HepG2 (cell line): ENCODE measurements around the gene PLCG1. TPM values are rescaled to one million over a fixed set of nuclear protein-coding genes. Genes with fewer than 3 reads are reported as not detected.
A peak's percentile ranks its signal among the peaks of the same experiment; 100 is the strongest.

Experiments
- ATAC-seq: fragments of 200-7000 bp; cut with Tn5 transposase; 3 replicates; pipeline ENCODE4 v1.9.1; 2020; ENCODE audit warnings: mild to moderate bottlenecking, moderate library complexity
- BruUV-seq: library from RNA; stranded (reverse); fragments of 400-500 nt; replicated peaks from 2 replicates; lab custom pipeline; 2021; lab: Mats Ljungman, UMichigan
- CTCF ChIA-PET: fragments of 300-600 bp; formaldehyde crosslinking; extraction: SDS; loops from one replicate; lab custom pipeline; 2021; ENCODE audit warnings: low total read pairs, inconsistent platforms, low intra/inter-chr PET ratio; lab: Yijun Ruan, JAX
- POLR2A ChIA-PET: fragments of 350-600 bp; sonication (Branson Sonifier 250); formaldehyde crosslinking; loops from one replicate; lab custom pipeline; 2020; ENCODE audit warnings: antibody characterized with exemption, inconsistent platforms; lab: Yijun Ruan, JAX
- DNase-seq: peaks from one replicate; pipeline ENCODE4 v3.0.0-alpha.2; 2015; ENCODE audit warnings: low spot score
- FAIRE-seq: peaks from 3 replicates; lab custom pipeline; 2011; peaks lifted over from hg19 to GRCh38; lab: Jason Lieb, UNC
- H2AFZ ChIP-seq: one replicate; pipeline ENCODE4 v1.6.1; 2011; ENCODE audit warnings: low read length, inconsistent platforms
- H3K27ac ChIP-seq: fragments of 300-600 bp; 3 replicates; pipeline ENCODE4 v1.8.0; 2011; ENCODE audit warnings: mixed run types, mild to moderate bottlenecking, mixed read lengths, low read length, inconsistent platforms; ENCODE audit not compliant: insufficient read depth; ENCODE audit errors: extremely low read length
- H3K27me3 ChIP-seq, 2 experiments: fragments of 200-600 bp in 1 of 2; 2 replicates in 1 of 2; 3 replicates in 1 of 2; pipeline versions ENCODE4 v1.6.0 to v1.8.0; 2011; ENCODE audit warnings: low read length in 2 of 2, mild to moderate bottlenecking in 2 of 2, moderate library complexity in 2 of 2, inconsistent platforms in 1 of 2; ENCODE audit not compliant: insufficient read depth in 2 of 2, control insufficient read depth in 1 of 2
- H3K36me3 ChIP-seq, 2 experiments: fragments of 200-600 bp in 1 of 2; replicated peaks in 1 of 2; 2 replicates in 1 of 2; 3 replicates in 1 of 2; pipeline versions ENCODE4 v1.5.1 to v1.8.0; 2011; ENCODE audit warnings: low read length in 2 of 2, inconsistent platforms in 1 of 2; ENCODE audit not compliant: insufficient read depth in 2 of 2, control insufficient read depth in 1 of 2
- H3K4me1 ChIP-seq: 2 replicates; pipeline ENCODE4 v1.5.1; 2012; ENCODE audit warnings: low read length, inconsistent platforms; ENCODE audit not compliant: insufficient read depth
- H3K4me2 ChIP-seq: 2 replicates; pipeline ENCODE4 v1.6.0; 2011; ENCODE audit warnings: low read depth, low read length, inconsistent platforms
- H3K4me3 ChIP-seq, 3 experiments: fragments of 200-600 bp in 1 of 3; sonication (generic), shearing (Covaris generic) in 1 of 3; replicated peaks in 1 of 3; 2 replicates each; pipeline ENCODE4 v1.5.1; 2011 to 2016; ENCODE audit warnings: low read length in 3 of 3, inconsistent platforms in 2 of 3, low read depth in 2 of 3, mild to moderate bottlenecking in 2 of 3, control low read depth in 1 of 3, mixed read lengths in 1 of 3; ENCODE audit not compliant: insufficient read depth in 1 of 3
- H3K79me2 ChIP-seq: one replicate; pipeline ENCODE4 v1.6.1; 2011; ENCODE audit warnings: low read length, inconsistent platforms; ENCODE audit not compliant: insufficient read depth
- H3K9ac ChIP-seq: 2 replicates; pipeline ENCODE4 v1.6.0; 2011; ENCODE audit warnings: mild to moderate bottlenecking, low read depth, low read length, inconsistent platforms; ENCODE audit not compliant: insufficient read depth
- H3K9me3 ChIP-seq: 2 replicates; pipeline ENCODE4 v1.5.1; 2012; ENCODE audit warnings: mild to moderate bottlenecking, low read length
- H4K20me1 ChIP-seq: 2 replicates; pipeline ENCODE4 v1.6.0; 2011; ENCODE audit warnings: inconsistent platforms, mild to moderate bottlenecking, low read length, moderate library complexity; ENCODE audit not compliant: insufficient read depth
- BHLHE40 ChIP-seq: IDR thresholded peaks from 2 replicates; pipeline ENCODE4 v1.6.1; 2011; ENCODE audit warnings: low read length, improper control_type of control experiment
- FOXA3 ChIP-seq: IDR thresholded peaks from 2 replicates; pipeline ENCODE4 v1.6.1; 2016; ENCODE audit warnings: missing genetic modification reagents, missing compliant biosample characterization
- FOXO1 ChIP-seq: sonication (generic); formaldehyde crosslinking; IDR thresholded peaks from 2 replicates; pipeline ENCODE4 v1.4.0; 2020; ENCODE audit warnings: missing genetic modification reagents
- GTF2F1 ChIP-seq: fragments of 150-350 bp; IDR thresholded peaks from 2 replicates; pipeline ENCODE4 v1.6.1; 2014; ENCODE audit warnings: low read length
- NCOR1 ChIP-seq: fragments of 200-600 bp; sonication (generic); IDR thresholded peaks from 2 replicates; pipeline ENCODE4 v1.7.0; 2017; ENCODE audit warnings: antibody characterized with exemption, low read length, borderline replicate concordance
- NFATC3 ChIP-seq: sonication (generic); formaldehyde crosslinking; IDR thresholded peaks from 2 replicates; pipeline ENCODE4 v1.5.1; 2020; ENCODE audit warnings: mild to moderate bottlenecking, missing genetic modification reagents
- RBAK ChIP-seq: sonication (generic); formaldehyde crosslinking; IDR thresholded peaks from 2 replicates; pipeline ENCODE4 v1.5.1; 2020; ENCODE audit warnings: mild to moderate bottlenecking, missing genetic modification reagents
- RCOR2 ChIP-seq: IDR thresholded peaks from 2 replicates; pipeline ENCODE4 v1.6.1; 2016; ENCODE audit warnings: missing biosample characterization, missing genetic modification reagents
- SMAD1 ChIP-seq: sonication (generic); formaldehyde crosslinking; IDR thresholded peaks from 2 replicates; pipeline ENCODE4 v1.4.0; 2020; ENCODE audit warnings: missing genetic modification reagents, low read depth, mild to moderate bottlenecking, borderline replicate concordance
- ZNF10 ChIP-seq: sonication (generic); formaldehyde crosslinking; IDR thresholded peaks from 2 replicates; pipeline ENCODE4 v1.4.0; 2020; ENCODE audit warnings: mild to moderate bottlenecking, low read depth, missing genetic modification reagents, borderline replicate concordance
- ZNF20 ChIP-seq: sonication (generic); formaldehyde crosslinking; IDR thresholded peaks from 2 replicates; pipeline ENCODE4 v1.4.0; 2020; ENCODE audit warnings: mild to moderate bottlenecking, moderate library complexity, missing genetic modification reagents
- ZNF232 ChIP-seq: sonication (generic); formaldehyde crosslinking; IDR thresholded peaks from 2 replicates; pipeline ENCODE4 v1.4.0; 2020; ENCODE audit warnings: missing genetic modification reagents, borderline replicate concordance
- ZNF558 ChIP-seq: sonication (generic); formaldehyde crosslinking; IDR thresholded peaks from 2 replicates; pipeline ENCODE4 v1.9.0; 2022; ENCODE audit warnings: mild to moderate bottlenecking, missing genetic modification reagents, borderline replicate concordance
- ZNF563 ChIP-seq: sonication (generic); formaldehyde crosslinking; IDR thresholded peaks from 2 replicates; pipeline ENCODE4 v1.8.0; 2022; ENCODE audit warnings: mild to moderate bottlenecking, moderate library complexity, missing genetic modification reagents
- ZNF567 ChIP-seq: sonication (generic); formaldehyde crosslinking; IDR thresholded peaks from 2 replicates; pipeline ENCODE4 v1.8.1; 2023; ENCODE audit warnings: mild to moderate bottlenecking, missing genetic modification reagents, borderline replicate concordance
- WGBS: methylation state at CpG from one replicate; pipeline ENCODE4 v1.1.6; 2017; ENCODE audit warnings: low lambda C conversion rate; 5-methylcytosine and 5-hydroxymethylcytosine counted together
- in situ Hi-C: cut with HindIII; loops from 2 replicates; pipeline ENCODE4 v1.10.0; 2017; ENCODE audit warnings: low pct_unique_long_range_greater_than_20kb; ENCODE audit not compliant: extremely low pct_ligation_motif_present
- intact Hi-C: fragments of 100-400 bp; cut with micrococcal nuclease; formaldehyde crosslinking; loops from one replicate; pipeline ENCODE4 v1.10.0; 2022; ENCODE audit not compliant: unreplicated experiment
- polyA plus RNA-seq, 8 experiments: library from polyadenylated mRNA; depleted of rRNA in 3 of 8; stranded (reverse) in 7 of 8; unstranded in 1 of 8; fragments of >200 nt; fragmentation: Illumina TruSeq in 4 of 8; extraction: Trizol in 4 of 8; gene quantifications; 2 replicates each; pipeline versions ENCODE4 v1.2.1 to v1.2.3, GENCODE V29; 2011 to 2016; ENCODE audit warnings: low read depth in 4 of 8, missing spikeins in 1 of 8, mixed read lengths in 1 of 8; ENCODE audit not compliant: insufficient read depth in 1 of 8
- total RNA-seq, 5 experiments: library from RNA; depleted of rRNA; stranded (reverse); fragments of >200 nt; fragmentation: Illumina TruSeq; extraction: Trizol; gene quantifications; 2 replicates each; pipeline ENCODE4 v1.2.3, GENCODE V29; 2016; ENCODE audit warnings: low read depth in 1 of 5
- TF ChIP-seq, protein P1 (sequence below): sonication (generic); formaldehyde crosslinking; conservative IDR thresholded peaks from 2 replicates; pipeline ENCODE4 v1.4.0; 2020; ENCODE audit warnings: missing genetic modification reagents
- TF ChIP-seq, protein P2 (sequence below): sonication (generic); formaldehyde crosslinking; IDR thresholded peaks from 2 replicates; pipeline ENCODE4 v1.8.1; 2023; ENCODE audit warnings: mild to moderate bottlenecking, moderate library complexity, missing genetic modification reagents
- TF ChIP-seq, protein P3 (sequence below): sonication (generic); formaldehyde crosslinking; IDR thresholded peaks from 2 replicates; pipeline ENCODE4 v1.4.0; 2020; ENCODE audit warnings: missing genetic modification reagents

The PLCG1 gene
- total and polyA plus RNA-seq, 2 of the 13 experiments (the other 11 are each of a cell fraction or from before 2014, with no cell fraction given) = 85.3 to 158 TPM

DNA sequence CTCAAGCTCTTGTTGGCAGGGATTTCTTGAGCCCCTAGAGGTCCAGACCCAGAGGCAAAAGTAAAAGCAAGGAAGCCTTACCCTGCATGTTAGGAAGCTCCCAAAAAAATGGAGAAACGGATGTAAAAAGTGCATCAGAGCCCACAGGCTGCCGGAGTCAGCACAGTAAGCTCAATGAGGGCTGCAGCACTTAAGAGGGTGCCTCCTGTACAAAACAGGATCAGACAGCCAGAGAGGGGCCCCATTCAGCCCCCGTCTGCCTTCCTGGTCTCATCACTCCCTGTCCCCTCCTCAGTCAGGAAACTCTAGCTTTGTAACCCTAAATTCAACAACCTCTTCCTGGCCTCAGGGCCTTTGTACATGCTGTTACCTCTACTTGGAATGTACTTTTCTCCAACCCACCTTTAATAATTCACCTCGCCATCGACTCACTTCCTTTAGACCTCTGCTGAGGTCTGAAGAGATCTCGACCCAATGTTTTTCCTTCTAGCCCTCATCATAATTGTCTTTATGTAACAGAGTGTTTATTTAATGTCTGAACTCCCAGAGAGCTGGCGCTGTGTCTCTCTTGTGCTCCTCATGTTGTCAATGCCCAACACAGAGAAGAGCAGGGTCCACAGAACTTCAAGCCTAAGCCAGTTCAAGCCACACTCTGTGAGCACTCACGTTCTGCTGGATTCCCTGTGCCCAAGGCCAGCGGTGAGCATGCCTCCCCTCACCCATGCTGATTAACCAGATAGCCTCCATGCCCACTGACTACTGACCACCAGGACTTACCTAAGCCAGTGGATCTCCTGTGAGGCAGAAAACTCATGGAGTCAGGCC is 2.8 kb upstream of the PLCG1 start:
- in situ Hi-C loops = loop anchor here (10.0 kb wide), 1 partner anchor 200 kb away; no protein-coding TSS in a partner anchor
- no peaks in the 10 kb centered on the region; the same call in 1 of the 2 replicates for H4K20me1 ChIP-seq
- intact Hi-C loops = loop anchor here (1.0 kb wide), 2 partner anchors 98 to 206 kb away; partner anchors contain the start of gene LPIN3
- peaks cover 67% of the 10 kb centered on the region for H3K4me1 ChIP-seq
- ATAC-seq (peak; percentile 7), DNase-seq (peak; percentile 66), FAIRE-seq (no peak)
- H3K27me3 ChIP-seq = no peaks in the 10 kb centered on the region
- ChIA-PET POLR2A (interaction anchor here (0.6 to 2.3 kb wide), 6 partner anchors 12 to 206 kb away, joined by 3 to 18 read pairs (median 6); partner anchors contain the start of gene LPIN3), CTCF (interaction anchor here (2.1 to 2.6 kb wide), 3 partner anchors 39 to 205 kb away, joined by 8 to 28 read pairs (median 13); partner anchors contain the start of gene LPIN3)
- H2AFZ ChIP-seq = no peak overlapping the region
- H3K27ac ChIP-seq = peak overlapping the region; percentile 15
- 0 out of 2 replicates have a peak overlapping the region, but pooled peaks have one; percentile 4 for H3K9ac ChIP-seq
- H3K79me2 ChIP-seq = peaks cover 21% of the 10 kb centered on the region
- BruUV-seq = no TSS peak
- no peaks in the 10 kb centered on the region for H3K9me3 ChIP-seq
- no peaks in the 10 kb centered on the region for H3K36me3 ChIP-seq
- 18% methylated on average over 9 of the region's 9 CpGs for WGBS
- peak overlapping the region in 1 of 3 experiments; percentile 85; a peak in 2 of 6 replicates for H3K4me3 ChIP-seq
- H3K4me2 ChIP-seq = peak overlapping the region; percentile 97
- TF ChIP-seq NFATC3 (CRISPR knock-in tag) (no peak), FOXO1 (CRISPR knock-in tag) (0 out of 2 replicates have a peak, but pooled peaks have one; percentile 7), BHLHE40 (peak; percentile 18; the same call in 1 of the 2 replicates), ZNF558 (CRISPR knock-in tag) (no peak), ZNF567 (0 out of 2 replicates have a peak, but pooled peaks have one; percentile 5), ZNF563 (CRISPR knock-in tag) (no peak; the same call in 1 of the 2 replicates), NCOR1 (0 out of 2 replicates have a peak, but pooled peaks have one; percentile 20), RBAK (0 out of 2 replicates have a peak, but pooled peaks have one; percentile 23), RCOR2 (CRISPR knock-in tag) (peak; percentile 71; the same call in 1 of the 2 replicates), ZNF10 (CRISPR knock-in tag) (no peak), GTF2F1 (no peak), ZNF20 (CRISPR knock-in tag) (no peak), SMAD1 (CRISPR knock-in tag) (0 out of 2 replicates have a peak, but pooled peaks have one; percentile 67), ZNF232 (CRISPR knock-in tag) (no peak), FOXA3 (CRISPR knock-in tag) (0 out of 2 replicates have a peak, but pooled peaks have one; percentile 5)
- TF ChIP-seq, protein P1, sequence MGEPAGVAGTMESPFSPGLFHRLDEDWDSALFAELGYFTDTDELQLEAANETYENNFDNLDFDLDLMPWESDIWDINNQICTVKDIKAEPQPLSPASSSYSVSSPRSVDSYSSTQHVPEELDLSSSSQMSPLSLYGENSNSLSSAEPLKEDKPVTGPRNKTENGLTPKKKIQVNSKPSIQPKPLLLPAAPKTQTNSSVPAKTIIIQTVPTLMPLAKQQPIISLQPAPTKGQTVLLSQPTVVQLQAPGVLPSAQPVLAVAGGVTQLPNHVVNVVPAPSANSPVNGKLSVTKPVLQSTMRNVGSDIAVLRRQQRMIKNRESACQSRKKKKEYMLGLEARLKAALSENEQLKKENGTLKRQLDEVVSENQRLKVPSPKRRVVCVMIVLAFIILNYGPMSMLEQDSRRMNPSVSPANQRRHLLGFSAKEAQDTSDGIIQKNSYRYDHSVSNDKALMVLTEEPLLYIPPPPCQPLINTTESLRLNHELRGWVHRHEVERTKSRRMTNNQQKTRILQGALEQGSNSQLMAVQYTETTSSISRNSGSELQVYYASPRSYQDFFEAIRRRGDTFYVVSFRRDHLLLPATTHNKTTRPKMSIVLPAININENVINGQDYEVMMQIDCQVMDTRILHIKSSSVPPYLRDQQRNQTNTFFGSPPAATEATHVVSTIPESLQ (CRISPR knock-in tag) = no peak
- TF ChIP-seq, protein P2, sequence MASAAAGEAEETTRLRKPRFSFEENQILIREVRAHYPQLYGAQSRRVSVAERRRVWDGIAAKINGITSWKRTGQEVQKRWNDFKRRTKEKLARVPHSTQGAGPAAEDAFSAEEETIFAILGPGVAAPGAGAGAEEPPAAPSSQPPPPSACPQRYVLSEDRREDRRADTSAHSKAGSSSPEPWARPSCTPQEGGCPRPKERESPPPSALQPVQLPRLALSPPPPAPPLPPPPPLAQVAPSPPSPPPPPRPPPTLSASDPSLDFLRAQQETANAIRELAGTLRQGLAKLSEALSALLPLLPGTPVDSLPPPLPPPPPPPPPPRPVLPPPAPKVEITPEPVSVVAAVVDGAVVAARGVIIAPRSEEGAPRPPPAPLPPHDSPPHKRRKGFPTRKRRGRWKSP (CRISPR knock-in tag) = 0 out of 2 replicates have a peak, but pooled peaks have one; percentile 11
- TF ChIP-seq, protein P3, sequence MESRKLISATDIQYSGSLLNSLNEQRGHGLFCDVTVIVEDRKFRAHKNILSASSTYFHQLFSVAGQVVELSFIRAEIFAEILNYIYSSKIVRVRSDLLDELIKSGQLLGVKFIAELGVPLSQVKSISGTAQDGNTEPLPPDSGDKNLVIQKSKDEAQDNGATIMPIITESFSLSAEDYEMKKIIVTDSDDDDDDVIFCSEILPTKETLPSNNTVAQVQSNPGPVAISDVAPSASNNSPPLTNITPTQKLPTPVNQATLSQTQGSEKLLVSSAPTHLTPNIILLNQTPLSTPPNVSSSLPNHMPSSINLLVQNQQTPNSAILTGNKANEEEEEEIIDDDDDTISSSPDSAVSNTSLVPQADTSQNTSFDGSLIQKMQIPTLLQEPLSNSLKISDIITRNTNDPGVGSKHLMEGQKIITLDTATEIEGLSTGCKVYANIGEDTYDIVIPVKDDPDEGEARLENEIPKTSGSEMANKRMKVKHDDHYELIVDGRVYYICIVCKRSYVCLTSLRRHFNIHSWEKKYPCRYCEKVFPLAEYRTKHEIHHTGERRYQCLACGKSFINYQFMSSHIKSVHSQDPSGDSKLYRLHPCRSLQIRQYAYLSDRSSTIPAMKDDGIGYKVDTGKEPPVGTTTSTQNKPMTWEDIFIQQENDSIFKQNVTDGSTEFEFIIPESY (CRISPR knock-in tag) = no peak
